Caco-2 (cell line): ENCODE data around the gene PFKP. TPM values are rescaled to one million over a fixed set of nuclear protein-coding genes. Genes with fewer than 3 reads are reported as not detected.

Experiments
- BruUV-seq: library from RNA; stranded (reverse); fragments of 400-500 nt; replicated peaks from 2 replicates; lab custom pipeline; 2021; lab: Mats Ljungman, UMichigan
- CTCF ChIA-PET: fragments of 300-600 bp; sonication (Branson Sonifier 250); formaldehyde crosslinking; loops from one replicate; lab custom pipeline; 2022; ENCODE audit warnings: antibody characterized with exemption; lab: Charles Lee
- POLR2A ChIA-PET: fragments of 300-600 bp; sonication (Branson Sonifier 250); formaldehyde crosslinking; loops from one replicate; lab custom pipeline; 2022; ENCODE audit warnings: antibody characterized with exemption; lab: Charles Lee
- DNase-seq, 2 experiments: peaks; one replicate each; pipeline versions ENCODE4 v3.0.0 to v3.0.0-alpha.2; 2020 to 2022
- H3K27me3 ChIP-seq: replicated peaks from 2 replicates; pipeline ENCODE4 v1.6.0; 2011; ENCODE audit warnings: low read length; ENCODE audit not compliant: control insufficient read depth, insufficient read depth
- H3K36me3 ChIP-seq: 2 replicates; pipeline ENCODE4 v1.5.1; 2011; ENCODE audit warnings: low read length; ENCODE audit not compliant: control insufficient read depth, insufficient read depth
- H3K4me1 ChIP-seq: fragments of 250-450 bp; sonication (Bioruptor Pico); 2 replicates; pipeline ENCODE4 v1.5.1; 2020; ENCODE audit warnings: mild to moderate bottlenecking
- H3K4me3 ChIP-seq: 2 replicates; pipeline ENCODE4 v1.5.1; 2011; ENCODE audit warnings: low read depth, mild to moderate bottlenecking, control low read depth, low read length
- H3K9me3 ChIP-seq: fragments of 250-450 bp; sonication (Bioruptor Pico); 2 replicates; pipeline ENCODE4 v1.5.1; 2020; ENCODE audit warnings: mild to moderate bottlenecking, moderate library complexity
- H3K27ac Mint-ChIP-seq: one replicate; pipeline ENCODE4 v1.8.0; 2022; ENCODE audit warnings: mixed read lengths; ENCODE audit not compliant: unreplicated experiment
- H3K27me3 Mint-ChIP-seq: one replicate; pipeline ENCODE4 v1.8.0; 2022; ENCODE audit warnings: mixed read lengths; ENCODE audit not compliant: insufficient read depth, unreplicated experiment
- H3K36me3 Mint-ChIP-seq: one replicate; pipeline ENCODE4 v1.8.0; 2022; ENCODE audit warnings: mild to moderate bottlenecking, mixed read lengths; ENCODE audit not compliant: insufficient read depth, unreplicated experiment
- H3K4me1 Mint-ChIP-seq: one replicate; pipeline ENCODE4 v1.8.0; 2022; ENCODE audit warnings: low read depth, mixed read lengths; ENCODE audit not compliant: unreplicated experiment
- H3K4me3 Mint-ChIP-seq: one replicate; pipeline ENCODE4 v1.8.0; 2022; ENCODE audit warnings: mild to moderate bottlenecking, moderate library complexity, mixed read lengths; ENCODE audit not compliant: unreplicated experiment
- H3K9me3 Mint-ChIP-seq: one replicate; pipeline ENCODE4 v1.8.0; 2022; ENCODE audit warnings: mixed read lengths; ENCODE audit not compliant: unreplicated experiment
- intact Hi-C: fragments of 100-400 bp; cut with micrococcal nuclease; formaldehyde crosslinking; loops from one replicate; pipeline ENCODE4 v1.10.0; 2022; ENCODE audit not compliant: unreplicated experiment
- total RNA-seq: library from RNA; stranded (reverse); gene quantifications from 2 replicates; pipeline ENCODE4 v1.2.3, GENCODE V29; 2022
- TF ChIP-seq, protein P1 (sequence below), 2 experiments: fragments of 200-600 bp in 1 of 2; IDR thresholded peaks; 1 replicate in 1 of 2; 2 replicates in 1 of 2; pipeline versions ENCODE4 v1.5.1 to v1.8.0; 2011 to 2022; ENCODE audit warnings: antibody characterized with exemption in 1 of 2, control low read depth in 1 of 2, inconsistent platforms in 1 of 2, low read depth in 1 of 2, low read length in 1 of 2, mild to moderate bottlenecking in 1 of 2, moderate library complexity in 1 of 2; ENCODE audit not compliant: insufficient read depth in 1 of 2, severe bottlenecking in 1 of 2, unreplicated experiment in 1 of 2

The PFKP gene
- total RNA-seq, 1 experiment from 2014 or later = 218 TPM

DNA sequence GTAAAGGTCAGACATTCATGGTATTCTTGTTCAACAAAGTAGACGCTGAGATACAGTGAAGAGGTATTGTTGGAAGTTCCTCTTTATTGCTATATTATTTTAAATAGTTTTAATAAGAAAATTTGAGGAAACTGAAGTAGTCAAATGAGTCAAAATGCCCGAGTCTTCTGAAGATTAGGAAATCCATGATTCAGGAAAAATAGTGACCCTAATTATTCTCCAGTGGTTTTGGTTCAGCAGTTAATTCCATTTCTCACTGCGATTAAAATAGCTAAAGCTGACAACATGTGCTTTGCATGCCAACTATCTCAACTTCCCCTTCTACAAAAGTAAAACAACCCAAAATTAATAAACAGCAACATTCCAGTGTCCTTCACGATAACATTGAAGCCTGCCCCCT, 32.7 kb upstream of the PFKP start:
- Histone ChIP-seq H3K4me3 (no peak overlapping the region), H3K9me3 (peaks cover 7% of the 10 kb centered on the region; the same call in 1 of the 2 replicates), H3K27me3 (no peaks in the 10 kb centered on the region), H3K4me1 (no peaks in the 10 kb centered on the region), H3K36me3 (no peaks in the 10 kb centered on the region)
- peaks cover 10% of the 10 kb centered on the region for H3K9me3 Mint-ChIP-seq
- H3K27me3 Mint-ChIP-seq = peaks cover 25% of the 10 kb centered on the region
- ChIA-PET CTCF (no interaction called here), POLR2A (no interaction called here)
- H3K4me1 Mint-ChIP-seq = no peaks in the 10 kb centered on the region
- H3K36me3 Mint-ChIP-seq = no peaks in the 10 kb centered on the region
- TF ChIP-seq, protein P1, sequence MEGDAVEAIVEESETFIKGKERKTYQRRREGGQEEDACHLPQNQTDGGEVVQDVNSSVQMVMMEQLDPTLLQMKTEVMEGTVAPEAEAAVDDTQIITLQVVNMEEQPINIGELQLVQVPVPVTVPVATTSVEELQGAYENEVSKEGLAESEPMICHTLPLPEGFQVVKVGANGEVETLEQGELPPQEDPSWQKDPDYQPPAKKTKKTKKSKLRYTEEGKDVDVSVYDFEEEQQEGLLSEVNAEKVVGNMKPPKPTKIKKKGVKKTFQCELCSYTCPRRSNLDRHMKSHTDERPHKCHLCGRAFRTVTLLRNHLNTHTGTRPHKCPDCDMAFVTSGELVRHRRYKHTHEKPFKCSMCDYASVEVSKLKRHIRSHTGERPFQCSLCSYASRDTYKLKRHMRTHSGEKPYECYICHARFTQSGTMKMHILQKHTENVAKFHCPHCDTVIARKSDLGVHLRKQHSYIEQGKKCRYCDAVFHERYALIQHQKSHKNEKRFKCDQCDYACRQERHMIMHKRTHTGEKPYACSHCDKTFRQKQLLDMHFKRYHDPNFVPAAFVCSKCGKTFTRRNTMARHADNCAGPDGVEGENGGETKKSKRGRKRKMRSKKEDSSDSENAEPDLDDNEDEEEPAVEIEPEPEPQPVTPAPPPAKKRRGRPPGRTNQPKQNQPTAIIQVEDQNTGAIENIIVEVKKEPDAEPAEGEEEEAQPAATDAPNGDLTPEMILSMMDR (IDR thresholded peaks at IDR 0.05; ENCODE audit: insufficient read depth in 1 of 2, low read depth in 1 of 2, low read length in 1 of 2, severe bottlenecking in 1 of 2, unreplicated experiment in 1 of 2) = no peak
- BruUV-seq = no TSS peak
- no peak overlapping the region for H3K27ac Mint-ChIP-seq
- no peak overlapping the region for H3K4me3 Mint-ChIP-seq
- DNase-seq = no peak
- intact Hi-C loops = no loop called here

DNA sequence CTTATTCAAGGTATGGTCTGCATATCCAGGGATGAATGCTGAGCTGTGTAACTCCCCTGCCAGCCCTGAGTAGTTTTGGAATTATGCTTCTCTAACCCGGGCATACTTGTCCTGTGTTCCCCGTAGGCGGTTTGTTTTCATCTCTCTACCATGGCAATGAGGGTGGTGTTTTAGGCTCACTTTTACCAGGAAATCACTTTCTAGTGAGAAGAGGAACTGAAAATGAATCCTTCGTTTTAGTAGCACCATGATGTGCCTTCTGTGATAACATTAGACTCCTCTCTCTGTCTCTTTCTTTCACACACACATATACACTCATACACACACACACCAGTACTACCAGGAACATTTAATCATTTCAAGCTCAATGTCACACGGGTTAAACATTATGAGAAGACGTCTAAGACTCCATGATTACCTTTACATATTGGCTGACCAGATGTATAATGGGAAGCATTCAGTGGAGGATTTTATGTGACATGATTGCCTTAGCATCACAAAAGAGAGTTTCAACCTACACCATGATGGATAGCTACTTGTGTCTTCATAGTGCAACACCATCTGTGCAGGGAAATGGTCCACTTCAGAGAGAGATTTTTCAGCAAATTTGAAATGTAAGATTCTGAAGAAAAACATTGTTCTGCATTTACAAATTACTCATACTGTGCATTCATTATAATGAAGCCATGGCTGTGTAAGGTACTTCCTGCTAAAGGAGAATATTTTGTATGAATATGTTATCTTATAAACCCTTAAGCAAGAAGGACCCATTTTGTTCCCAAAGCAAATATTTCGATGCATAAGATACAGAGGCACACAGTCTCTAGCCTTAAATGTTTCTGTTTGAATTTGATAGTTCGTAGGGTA, 31.0 kb upstream of the PFKP start:
- intact Hi-C loops = no loop called here
- TF ChIP-seq, protein P1 (IDR thresholded peaks at IDR 0.05; ENCODE audit: insufficient read depth in 1 of 2, low read depth in 1 of 2, low read length in 1 of 2, severe bottlenecking in 1 of 2, unreplicated experiment in 1 of 2) = no peak
- no peaks in the 10 kb centered on the region for H3K4me1 Mint-ChIP-seq
- H3K27me3 Mint-ChIP-seq = peaks cover 28% of the 10 kb centered on the region
- H3K36me3 ChIP-seq = no peaks in the 10 kb centered on the region
- H3K4me1 ChIP-seq = no peaks in the 10 kb centered on the region
- BruUV-seq = no TSS peak
- POLR2A ChIA-PET = no interaction called here
- peaks cover 27% of the 10 kb centered on the region for H3K9me3 Mint-ChIP-seq
- H3K9me3 ChIP-seq = peaks cover 8% of the 10 kb centered on the region; the same call in 1 of the 2 replicates
- CTCF ChIA-PET = no interaction called here
- H3K27ac Mint-ChIP-seq = no peak overlapping the region
- DNase-seq = no peak
- H3K4me3 ChIP-seq = no peak overlapping the region
- no peaks in the 10 kb centered on the region for H3K27me3 ChIP-seq
- peaks cover 2% of the 10 kb centered on the region for H3K36me3 Mint-ChIP-seq
- H3K4me3 Mint-ChIP-seq = no peak overlapping the region

DNA sequence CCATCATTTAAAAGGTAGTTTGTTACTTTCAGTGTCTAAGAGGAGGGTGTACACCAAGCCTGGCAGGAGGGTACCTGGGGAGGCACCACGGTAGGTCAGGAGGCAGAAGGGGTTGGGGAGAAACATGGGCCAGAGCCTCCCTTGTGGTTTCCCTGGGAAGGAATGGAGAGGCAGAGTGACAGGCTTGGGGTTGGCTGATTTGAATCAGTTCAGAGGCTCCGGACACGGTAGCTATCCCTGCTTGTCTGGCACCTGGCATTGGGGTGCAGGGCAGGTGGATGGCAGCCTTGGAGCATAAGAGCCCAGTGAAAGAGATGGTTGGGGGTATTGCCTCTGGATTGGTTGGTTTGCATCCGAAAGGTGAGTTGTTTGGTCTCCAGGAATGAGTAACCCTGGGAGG, 30.2 kb upstream of the PFKP start:
- intact Hi-C loops = no loop called here
- Mint-ChIP-seq H3K4me1 (no peaks in the 10 kb centered on the region), H3K9me3 (peaks cover 30% of the 10 kb centered on the region), H3K36me3 (peaks cover 5% of the 10 kb centered on the region), H3K4me3 (no peak overlapping the region), H3K27me3 (peaks cover 24% of the 10 kb centered on the region), H3K27ac (no peak overlapping the region)
- Histone ChIP-seq H3K36me3 (no peaks in the 10 kb centered on the region), H3K27me3 (no peaks in the 10 kb centered on the region), H3K4me3 (no peak overlapping the region), H3K4me1 (no peaks in the 10 kb centered on the region), H3K9me3 (peaks cover 4% of the 10 kb centered on the region; the same call in 1 of the 2 replicates)
- CTCF ChIA-PET = no interaction called here
- POLR2A ChIA-PET = no interaction called here
- TF ChIP-seq, protein P1 (IDR thresholded peaks at IDR 0.05; ENCODE audit: insufficient read depth in 1 of 2, low read depth in 1 of 2, low read length in 1 of 2, severe bottlenecking in 1 of 2, unreplicated experiment in 1 of 2) = no peak
- no TSS peak for BruUV-seq
- no peak for DNase-seq
